ENCODE data around the gene PREB. TPM values are rescaled to one million over a fixed set of nuclear protein-coding genes. Genes with fewer than 3 reads are reported as not detected.
A peak's percentile ranks its signal among the peaks of the same experiment; 100 is the strongest.

The PREB gene
- total RNA-seq, 1 donor from 2014 or later, result 35.5 TPM

GRCh38 chr2:27085062-27085672 lies 49.3 kb downstream of the PREB start:
- DNase-seq, result no peak
- no peak for TF ChIP-seq CTCF (IDR thresholded peaks at IDR 0.05; ENCODE audit: partially characterized antibody, unreplicated experiment)
- Mint-ChIP-seq H3K4me3 (ENCODE audit: unreplicated experiment) (peak overlapping the region; percentile 70), H3K27me3 (ENCODE audit: unreplicated experiment) (peaks cover 10% of the 10 kb centered on the region), H3K4me1 (ENCODE audit: low read depth, unreplicated experiment) (peaks cover 16% of the 10 kb centered on the region), H3K36me3 (ENCODE audit: unreplicated experiment) (peaks cover 6% of the 10 kb centered on the region), H3K27ac (ENCODE audit: unreplicated experiment) (no peak overlapping the region), H3K9me3 (ENCODE audit: unreplicated experiment) (peaks cover 7% of the 10 kb centered on the region)

- no peak overlapping the region for H3K27ac Mint-ChIP-seq (ENCODE audit: unreplicated experiment)
- H3K9me3 Mint-ChIP-seq (ENCODE audit: unreplicated experiment), result peaks cover 9% of the 10 kb centered on the region
- DNase-seq, result no peak
- peaks cover 12% of the 10 kb centered on the region for H3K27me3 Mint-ChIP-seq (ENCODE audit: unreplicated experiment)
- H3K4me3 Mint-ChIP-seq (ENCODE audit: unreplicated experiment), result no peak overlapping the region
- peaks cover 6% of the 10 kb centered on the region for H3K36me3 Mint-ChIP-seq (ENCODE audit: unreplicated experiment)
- peaks cover 21% of the 10 kb centered on the region for H3K4me1 Mint-ChIP-seq (ENCODE audit: low read depth, unreplicated experiment)
- no peak for TF ChIP-seq CTCF (IDR thresholded peaks at IDR 0.05; ENCODE audit: partially characterized antibody, unreplicated experiment)
Observed at GRCh38 chr2:27084297-27085061, 50.0 kb downstream of the PREB start.

GRCh38 chr2:27083410-27084296 lies 50.8 kb downstream of the PREB start:
- Mint-ChIP-seq H3K27me3 (ENCODE audit: unreplicated experiment) (peaks cover 12% of the 10 kb centered on the region), H3K9me3 (ENCODE audit: unreplicated experiment) (peaks cover 9% of the 10 kb centered on the region), H3K36me3 (ENCODE audit: unreplicated experiment) (peaks cover 6% of the 10 kb centered on the region), H3K27ac (ENCODE audit: unreplicated experiment) (no peak overlapping the region), H3K4me3 (ENCODE audit: unreplicated experiment) (peak overlapping the region; percentile 55), H3K4me1 (ENCODE audit: low read depth, unreplicated experiment) (peaks cover 23% of the 10 kb centered on the region)
- DNase-seq, result no peak
- TF ChIP-seq CTCF (IDR thresholded peaks at IDR 0.05; ENCODE audit: partially characterized antibody, unreplicated experiment), result no peak

GRCh38 chr2:27082773-27083409 lies 51.5 kb downstream of the PREB start:
- Mint-ChIP-seq H3K4me3 (ENCODE audit: unreplicated experiment) (no peak overlapping the region), H3K27ac (ENCODE audit: unreplicated experiment) (no peak overlapping the region), H3K9me3 (ENCODE audit: unreplicated experiment) (peaks cover 10% of the 10 kb centered on the region), H3K27me3 (ENCODE audit: unreplicated experiment) (peaks cover 13% of the 10 kb centered on the region), H3K4me1 (ENCODE audit: low read depth, unreplicated experiment) (peaks cover 24% of the 10 kb centered on the region), H3K36me3 (ENCODE audit: unreplicated experiment) (peaks cover 6% of the 10 kb centered on the region)
- no peak for TF ChIP-seq CTCF (IDR thresholded peaks at IDR 0.05; ENCODE audit: partially characterized antibody, unreplicated experiment)
- DNase-seq, result no peak
